Measurements from ENCODE around the gene PCNX2. TPM values are rescaled to one million over a fixed set of nuclear protein-coding genes. Genes with fewer than 3 reads are reported as not detected.

Gene PCNX2
- polyA plus RNA-seq, 1 donor (not counting 4 experiments of a cell fraction or from before 2014, with no cell fraction given), result 18.0 TPM

GRCh38 chr1:233320023-233320422, 24.5 kb upstream of the PCNX2 start:
- H3K27me3 ChIP-seq (ENCODE audit: control insufficient read depth, extremely low read depth, insufficient read depth, low read length), result no peaks in the 10 kb centered on the region
- H3K4me1 ChIP-seq (ENCODE audit: control insufficient read depth, extremely low read depth, insufficient read depth, low read length), result no peaks in the 10 kb centered on the region
- no peak overlapping the region for H3K9ac ChIP-seq (ENCODE audit: control insufficient read depth, extremely low read depth, insufficient read depth, low read length)

GRCh38 chr1:233319272-233319671, 23.7 kb upstream of the PCNX2 start:
- DNase-seq (ENCODE audit: low read depth, low spot score), result no peak
- Histone ChIP-seq H3K4me2 (ENCODE audit: control insufficient read depth, extremely low read depth, insufficient read depth, low read depth, low read length) (no peak overlapping the region), H4K20me1 (ENCODE audit: control insufficient read depth, extremely low read depth, insufficient read depth, low read length) (no peaks in the 10 kb centered on the region), H3K27ac (ENCODE audit: control insufficient read depth, insufficient read depth, low read length) (no peak overlapping the region), H2AFZ (ENCODE audit: control insufficient read depth, low read length) (no peak overlapping the region), H3K4me1 (ENCODE audit: control insufficient read depth, extremely low read depth, insufficient read depth, low read length) (no peaks in the 10 kb centered on the region), H3K4me3 (ENCODE audit: control insufficient read depth in 2 of 3, extremely low read depth in 1 of 3, insufficient read depth in 2 of 3, low read depth in 1 of 3, low read length in 3 of 3) (no peak overlapping the region), H3K9me1 (ENCODE audit: control insufficient read depth, extremely low read depth, insufficient read depth, low read length) (no peaks in the 10 kb centered on the region), H3K79me2 (ENCODE audit: control insufficient read depth, insufficient read depth, low read length) (no peaks in the 10 kb centered on the region), H3K9ac (ENCODE audit: control insufficient read depth, extremely low read depth, insufficient read depth, low read length) (no peak overlapping the region), H3K36me3 (ENCODE audit: control insufficient read depth in 2 of 2, extremely low read depth in 1 of 2, insufficient read depth in 2 of 2, low read length in 2 of 2) (no peaks in the 10 kb centered on the region), H3K9me3 (ENCODE audit: control insufficient read depth, low read depth, low read length) (no peaks in the 10 kb centered on the region), H3K27me3 (ENCODE audit: control insufficient read depth, extremely low read depth, insufficient read depth, low read length) (no peaks in the 10 kb centered on the region)
- no peak for TF ChIP-seq EZH2 (IDR thresholded peaks at IDR 0.05; ENCODE audit: low read length)
- TF ChIP-seq, protein P1, sequence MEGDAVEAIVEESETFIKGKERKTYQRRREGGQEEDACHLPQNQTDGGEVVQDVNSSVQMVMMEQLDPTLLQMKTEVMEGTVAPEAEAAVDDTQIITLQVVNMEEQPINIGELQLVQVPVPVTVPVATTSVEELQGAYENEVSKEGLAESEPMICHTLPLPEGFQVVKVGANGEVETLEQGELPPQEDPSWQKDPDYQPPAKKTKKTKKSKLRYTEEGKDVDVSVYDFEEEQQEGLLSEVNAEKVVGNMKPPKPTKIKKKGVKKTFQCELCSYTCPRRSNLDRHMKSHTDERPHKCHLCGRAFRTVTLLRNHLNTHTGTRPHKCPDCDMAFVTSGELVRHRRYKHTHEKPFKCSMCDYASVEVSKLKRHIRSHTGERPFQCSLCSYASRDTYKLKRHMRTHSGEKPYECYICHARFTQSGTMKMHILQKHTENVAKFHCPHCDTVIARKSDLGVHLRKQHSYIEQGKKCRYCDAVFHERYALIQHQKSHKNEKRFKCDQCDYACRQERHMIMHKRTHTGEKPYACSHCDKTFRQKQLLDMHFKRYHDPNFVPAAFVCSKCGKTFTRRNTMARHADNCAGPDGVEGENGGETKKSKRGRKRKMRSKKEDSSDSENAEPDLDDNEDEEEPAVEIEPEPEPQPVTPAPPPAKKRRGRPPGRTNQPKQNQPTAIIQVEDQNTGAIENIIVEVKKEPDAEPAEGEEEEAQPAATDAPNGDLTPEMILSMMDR (optimal IDR thresholded peaks at IDR 0.05 in 1 of 3, IDR thresholded peaks at IDR 0.05 in 1 of 3, conservative IDR thresholded peaks at IDR 0.05 in 1 of 3; ENCODE audit: extremely low read depth in 1 of 3, insufficient read depth in 2 of 3, low read length in 3 of 3), result no peak
- no peak for FAIRE-seq
- dilution Hi-C loops (cut with MboI; ENCODE audit: extremely low pct_ligation_motif_present, low sequenced_read_pairs), result no loop called here

More at GRCh38 chr1:233320023-233320422, 24.5 kb upstream of the PCNX2 start:
- no peaks in the 10 kb centered on the region for H3K36me3 ChIP-seq (ENCODE audit: control insufficient read depth in 2 of 2, extremely low read depth in 1 of 2, insufficient read depth in 2 of 2, low read length in 2 of 2)
- dilution Hi-C loops (cut with MboI; ENCODE audit: extremely low pct_ligation_motif_present, low sequenced_read_pairs), result no loop called here
- no peak overlapping the region for H3K4me3 ChIP-seq (ENCODE audit: control insufficient read depth in 2 of 3, extremely low read depth in 1 of 3, insufficient read depth in 2 of 3, low read depth in 1 of 3, low read length in 3 of 3)
- no peaks in the 10 kb centered on the region for H3K9me1 ChIP-seq (ENCODE audit: control insufficient read depth, extremely low read depth, insufficient read depth, low read length)
- no peak overlapping the region for H3K27ac ChIP-seq (ENCODE audit: control insufficient read depth, insufficient read depth, low read length)
- H3K4me2 ChIP-seq (ENCODE audit: control insufficient read depth, extremely low read depth, insufficient read depth, low read depth, low read length), result no peak overlapping the region
- no peak for TF ChIP-seq EZH2 (IDR thresholded peaks at IDR 0.05; ENCODE audit: low read length)
- FAIRE-seq, result no peak
- no peaks in the 10 kb centered on the region for H3K9me3 ChIP-seq (ENCODE audit: control insufficient read depth, low read depth, low read length)
- no peak overlapping the region for H2AFZ ChIP-seq (ENCODE audit: control insufficient read depth, low read length)
- no peak for DNase-seq (ENCODE audit: low read depth, low spot score)
- no peaks in the 10 kb centered on the region for H4K20me1 ChIP-seq (ENCODE audit: control insufficient read depth, extremely low read depth, insufficient read depth, low read length)
- H3K79me2 ChIP-seq (ENCODE audit: control insufficient read depth, insufficient read depth, low read length), result no peaks in the 10 kb centered on the region

DNA sequence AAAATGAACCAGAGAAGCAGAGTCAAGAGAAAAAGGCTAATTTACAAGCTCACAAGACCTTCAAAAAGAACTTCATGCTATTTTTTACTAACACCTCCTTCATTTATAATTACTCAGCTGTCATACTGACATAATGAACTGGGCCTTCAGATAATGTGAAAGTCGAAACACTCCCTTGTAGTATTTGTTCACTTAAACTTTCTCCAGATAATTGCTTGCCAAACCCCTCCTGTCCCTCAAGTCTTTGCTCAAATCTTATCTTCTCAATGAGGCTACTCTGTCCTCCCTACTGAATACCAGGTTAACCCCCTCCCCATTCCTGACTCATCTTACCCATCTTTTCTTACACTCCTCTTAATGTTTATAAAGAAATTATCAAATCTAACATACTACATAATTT, 20.9 kb upstream of the PCNX2 start:
- FAIRE-seq, result no peak
- Histone ChIP-seq H3K27me3 (ENCODE audit: control insufficient read depth, extremely low read depth, insufficient read depth, low read length) (no peaks in the 10 kb centered on the region), H3K27ac (ENCODE audit: control insufficient read depth, insufficient read depth, low read length) (no peak overlapping the region), H3K79me2 (ENCODE audit: control insufficient read depth, insufficient read depth, low read length) (no peaks in the 10 kb centered on the region), H3K9me3 (ENCODE audit: control insufficient read depth, low read depth, low read length) (no peaks in the 10 kb centered on the region), H3K9ac (ENCODE audit: control insufficient read depth, extremely low read depth, insufficient read depth, low read length) (no peak overlapping the region), H3K4me1 (ENCODE audit: control insufficient read depth, extremely low read depth, insufficient read depth, low read length) (no peaks in the 10 kb centered on the region), H4K20me1 (ENCODE audit: control insufficient read depth, extremely low read depth, insufficient read depth, low read length) (no peaks in the 10 kb centered on the region), H3K36me3 (ENCODE audit: control insufficient read depth in 2 of 2, extremely low read depth in 1 of 2, insufficient read depth in 2 of 2, low read length in 2 of 2) (no peaks in the 10 kb centered on the region), H2AFZ (ENCODE audit: control insufficient read depth, low read length) (no peak overlapping the region), H3K4me3 (ENCODE audit: control insufficient read depth in 2 of 3, extremely low read depth in 1 of 3, insufficient read depth in 2 of 3, low read depth in 1 of 3, low read length in 3 of 3) (no peak overlapping the region), H3K4me2 (ENCODE audit: control insufficient read depth, extremely low read depth, insufficient read depth, low read depth, low read length) (no peak overlapping the region), H3K9me1 (ENCODE audit: control insufficient read depth, extremely low read depth, insufficient read depth, low read length) (no peaks in the 10 kb centered on the region)
- DNase-seq (ENCODE audit: low read depth, low spot score), result no peak
- TF ChIP-seq, protein P1 (optimal IDR thresholded peaks at IDR 0.05 in 1 of 3, IDR thresholded peaks at IDR 0.05 in 1 of 3, conservative IDR thresholded peaks at IDR 0.05 in 1 of 3; ENCODE audit: extremely low read depth in 1 of 3, insufficient read depth in 2 of 3, low read length in 3 of 3), result no peak
- TF ChIP-seq EZH2 (IDR thresholded peaks at IDR 0.05; ENCODE audit: low read length), result no peak
- dilution Hi-C loops (cut with MboI; ENCODE audit: extremely low pct_ligation_motif_present, low sequenced_read_pairs), result no loop called here
